WTC11 (cell line): ENCODE measurements around the gene SBK1. TPM values are rescaled to one million over a fixed set of nuclear protein-coding genes. Genes with fewer than 3 reads are reported as not detected.
A peak's percentile ranks its signal among the peaks of the same experiment; 100 is the strongest.

ENCODE experiments used
- AFF4 ChIP-seq: sonication (generic); formaldehyde crosslinking; IDR thresholded peaks from 2 replicates; pipeline ENCODE4 v1.8.1; 2023; ENCODE audit warnings: mild to moderate bottlenecking, missing genetic modification reagents, borderline replicate concordance
- ATF1 ChIP-seq: sonication (generic); formaldehyde crosslinking; IDR thresholded peaks from 2 replicates; pipeline ENCODE4 v1.8.1; 2023; ENCODE audit warnings: mild to moderate bottlenecking, moderate library complexity, missing genetic modification reagents
- CBFB ChIP-seq: sonication (generic); formaldehyde crosslinking; IDR thresholded peaks from 2 replicates; pipeline ENCODE4 v1.8.1; 2022; ENCODE audit warnings: mild to moderate bottlenecking, low read depth, missing genetic modification reagents
- CREB1 ChIP-seq: sonication (generic); formaldehyde crosslinking; IDR thresholded peaks from 2 replicates; pipeline ENCODE4 v1.8.0; 2023; ENCODE audit warnings: mild to moderate bottlenecking, missing genetic modification reagents
- ELF4 ChIP-seq: sonication (generic); formaldehyde crosslinking; IDR thresholded peaks from 2 replicates; pipeline ENCODE4 v1.8.1; 2022; ENCODE audit warnings: low read depth, mild to moderate bottlenecking, moderate library complexity, missing genetic modification reagents
- ESRRA ChIP-seq: sonication (generic); formaldehyde crosslinking; IDR thresholded peaks from 2 replicates; pipeline ENCODE4 v1.8.1; 2022; ENCODE audit warnings: mild to moderate bottlenecking, missing genetic modification reagents, borderline replicate concordance
- ETV6 ChIP-seq: sonication (generic); formaldehyde crosslinking; IDR thresholded peaks from 2 replicates; pipeline ENCODE4 v1.8.1; 2022; ENCODE audit warnings: mild to moderate bottlenecking, missing genetic modification reagents
- FOXK1 ChIP-seq: sonication (generic); formaldehyde crosslinking; IDR thresholded peaks from 2 replicates; pipeline ENCODE4 v1.8.0; 2022; ENCODE audit warnings: mild to moderate bottlenecking, moderate library complexity, missing genetic modification reagents
- HMGXB4 ChIP-seq: sonication (generic); formaldehyde crosslinking; IDR thresholded peaks from 2 replicates; pipeline ENCODE4 v1.8.1; 2023; ENCODE audit warnings: mild to moderate bottlenecking, moderate library complexity, missing genetic modification reagents
- IRF2 ChIP-seq: sonication (generic); formaldehyde crosslinking; IDR thresholded peaks from 2 replicates; pipeline ENCODE4 v1.8.0; 2022; ENCODE audit warnings: low read depth, missing genetic modification reagents, borderline replicate concordance
- NFE2L1 ChIP-seq: sonication (generic); formaldehyde crosslinking; IDR thresholded peaks from 2 replicates; pipeline ENCODE4 v1.8.1; 2023; ENCODE audit warnings: missing genetic modification reagents
- NFYB ChIP-seq: sonication (generic); formaldehyde crosslinking; conservative IDR thresholded peaks from 2 replicates; pipeline ENCODE4 v1.8.0; 2022; ENCODE audit warnings: low read depth, missing genetic modification reagents
- NR3C1 ChIP-seq: sonication (generic); formaldehyde crosslinking; conservative IDR thresholded peaks from 2 replicates; pipeline ENCODE4 v1.8.1; 2023; ENCODE audit warnings: low read depth, mild to moderate bottlenecking, missing genetic modification reagents
- OVOL2 ChIP-seq: fragments of 250-450 bp; sonication (Bioruptor Pico); IDR thresholded peaks from 2 replicates; pipeline ENCODE4 v1.9.0; 2021; ENCODE audit warnings: mild to moderate bottlenecking, borderline replicate concordance
- PRRX2 ChIP-seq: fragments of 250-450 bp; sonication (Bioruptor Pico); IDR thresholded peaks from 2 replicates; pipeline ENCODE4 v1.8.0; 2021; ENCODE audit warnings: mild to moderate bottlenecking
- SMAD4 ChIP-seq: sonication (generic); formaldehyde crosslinking; IDR thresholded peaks from 2 replicates; pipeline ENCODE4 v1.8.0; 2022; ENCODE audit warnings: mild to moderate bottlenecking, missing genetic modification reagents
- TEAD1 ChIP-seq: sonication (generic); formaldehyde crosslinking; IDR thresholded peaks from 2 replicates; pipeline ENCODE4 v1.8.0; 2022; ENCODE audit warnings: mild to moderate bottlenecking, missing genetic modification reagents
- ZBTB43 ChIP-seq: sonication (generic); formaldehyde crosslinking; IDR thresholded peaks from 2 replicates; pipeline ENCODE4 v1.8.1; 2023; ENCODE audit warnings: mild to moderate bottlenecking, missing genetic modification reagents
- ZNF121 ChIP-seq: sonication (generic); formaldehyde crosslinking; IDR thresholded peaks from 2 replicates; pipeline ENCODE4 v1.8.0; 2023; ENCODE audit warnings: missing genetic modification reagents
- ZNF232 ChIP-seq: sonication (generic); formaldehyde crosslinking; IDR thresholded peaks from 2 replicates; pipeline ENCODE4 v1.8.0; 2022; ENCODE audit warnings: mild to moderate bottlenecking, missing genetic modification reagents
- ZNF281 ChIP-seq: sonication (generic); formaldehyde crosslinking; IDR thresholded peaks from 2 replicates; pipeline ENCODE4 v1.8.0; 2023; ENCODE audit warnings: mild to moderate bottlenecking, missing genetic modification reagents
- total RNA-seq: library from RNA; stranded (reverse); gene quantifications from 3 replicates; pipeline ENCODE4 v1.2.3, GENCODE V29; 2021
- TF ChIP-seq, protein P1 (sequence below): sonication (generic); formaldehyde crosslinking; IDR thresholded peaks from 2 replicates; pipeline ENCODE4 v1.8.1; 2023; ENCODE audit warnings: mild to moderate bottlenecking, missing genetic modification reagents, moderate library complexity
- TF ChIP-seq, protein P2 (sequence below): sonication (generic); formaldehyde crosslinking; IDR thresholded peaks from 2 replicates; pipeline ENCODE4 v1.8.1; 2022; ENCODE audit warnings: low read depth, missing genetic modification reagents, borderline replicate concordance
- TF ChIP-seq, protein P3 (sequence below): sonication (generic); formaldehyde crosslinking; IDR thresholded peaks from 2 replicates; pipeline ENCODE4 v1.8.1; 2022; ENCODE audit warnings: mild to moderate bottlenecking, moderate library complexity, missing genetic modification reagents
- TF ChIP-seq, protein P4 (sequence below): sonication (generic); formaldehyde crosslinking; IDR thresholded peaks from 2 replicates; pipeline ENCODE4 v1.8.0; 2022; ENCODE audit warnings: mild to moderate bottlenecking, missing genetic modification reagents

SBK1 gene
- total RNA-seq, 1 experiment from 2014 or later: 85.7 TPM

DNA sequence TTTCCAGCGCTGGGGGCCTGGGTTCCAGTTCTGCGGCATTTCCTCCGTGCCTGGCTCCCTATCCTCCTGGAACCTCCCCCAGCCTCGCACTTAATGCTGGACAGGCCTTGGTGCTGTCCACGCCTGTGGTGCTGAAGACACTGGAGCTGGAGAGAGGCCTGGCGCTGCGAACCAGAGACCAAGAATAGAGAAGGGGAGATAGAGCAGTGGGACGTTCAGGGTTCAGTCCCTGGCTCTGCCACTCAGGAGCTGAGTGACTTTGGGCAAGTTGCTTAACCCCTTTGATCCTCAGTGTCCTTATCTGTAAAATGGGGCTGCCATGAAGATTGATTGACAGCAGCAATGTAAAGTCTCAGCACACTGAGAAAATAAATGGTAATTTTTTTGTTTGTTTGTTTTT, 11.9 kb downstream of the SBK1 start (continued):
- TF ChIP-seq HMGXB4 (CRISPR knock-in tag) (no peak), ZNF121 (peak; percentile 16; the same call in 1 of the 2 replicates), NFYB (CRISPR knock-in tag) (no peak), FOXK1 (CRISPR knock-in tag) (peak; percentile 77; the same call in 1 of the 2 replicates), AFF4 (CRISPR knock-in tag) (no peak), NR3C1 (CRISPR knock-in tag) (no peak), PRRX2 (no peak), ATF1 (CRISPR knock-in tag) (no peak), CBFB (CRISPR knock-in tag) (no peak), ZNF232 (CRISPR knock-in tag) (0 out of 2 replicates have a peak, but pooled peaks have one; percentile 52), CREB1 (CRISPR knock-in tag) (0 out of 2 replicates have a peak, but pooled peaks have one; percentile 67), NFE2L1 (no peak), ZNF281 (CRISPR knock-in tag) (peak; percentile 78; the same call in 1 of the 2 replicates), ELF4 (no peak), OVOL2 (no peak), SMAD4 (CRISPR knock-in tag) (peak; percentile 90), ETV6 (CRISPR knock-in tag) (no peak), ZBTB43 (CRISPR knock-in tag) (no peak), IRF2 (CRISPR knock-in tag) (no peak), TEAD1 (0 out of 2 replicates have a peak, but pooled peaks have one; percentile 24), ESRRA (CRISPR knock-in tag) (peak; percentile 70; the same call in 1 of the 2 replicates)
- TF ChIP-seq, protein P1, sequence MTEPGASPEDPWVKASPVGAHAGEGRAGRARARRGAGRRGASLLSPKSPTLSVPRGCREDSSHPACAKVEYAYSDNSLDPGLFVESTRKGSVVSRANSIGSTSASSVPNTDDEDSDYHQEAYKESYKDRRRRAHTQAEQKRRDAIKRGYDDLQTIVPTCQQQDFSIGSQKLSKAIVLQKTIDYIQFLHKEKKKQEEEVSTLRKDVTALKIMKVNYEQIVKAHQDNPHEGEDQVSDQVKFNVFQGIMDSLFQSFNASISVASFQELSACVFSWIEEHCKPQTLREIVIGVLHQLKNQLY: no peak
- TF ChIP-seq, protein P2, sequence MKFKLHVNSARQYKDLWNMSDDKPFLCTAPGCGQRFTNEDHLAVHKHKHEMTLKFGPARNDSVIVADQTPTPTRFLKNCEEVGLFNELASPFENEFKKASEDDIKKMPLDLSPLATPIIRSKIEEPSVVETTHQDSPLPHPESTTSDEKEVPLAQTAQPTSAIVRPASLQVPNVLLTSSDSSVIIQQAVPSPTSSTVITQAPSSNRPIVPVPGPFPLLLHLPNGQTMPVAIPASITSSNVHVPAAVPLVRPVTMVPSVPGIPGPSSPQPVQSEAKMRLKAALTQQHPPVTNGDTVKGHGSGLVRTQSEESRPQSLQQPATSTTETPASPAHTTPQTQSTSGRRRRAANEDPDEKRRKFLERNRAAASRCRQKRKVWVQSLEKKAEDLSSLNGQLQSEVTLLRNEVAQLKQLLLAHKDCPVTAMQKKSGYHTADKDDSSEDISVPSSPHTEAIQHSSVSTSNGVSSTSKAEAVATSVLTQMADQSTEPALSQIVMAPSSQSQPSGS (CRISPR knock-in tag): no peak
- TF ChIP-seq, protein P3, sequence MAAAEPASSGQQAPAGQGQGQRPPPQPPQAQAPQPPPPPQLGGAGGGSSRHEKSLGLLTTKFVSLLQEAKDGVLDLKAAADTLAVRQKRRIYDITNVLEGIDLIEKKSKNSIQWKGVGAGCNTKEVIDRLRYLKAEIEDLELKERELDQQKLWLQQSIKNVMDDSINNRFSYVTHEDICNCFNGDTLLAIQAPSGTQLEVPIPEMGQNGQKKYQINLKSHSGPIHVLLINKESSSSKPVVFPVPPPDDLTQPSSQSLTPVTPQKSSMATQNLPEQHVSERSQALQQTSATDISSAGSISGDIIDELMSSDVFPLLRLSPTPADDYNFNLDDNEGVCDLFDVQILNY (CRISPR knock-in tag): peak; percentile 45; the same call in 1 of the 2 replicates
- TF ChIP-seq, protein P4, sequence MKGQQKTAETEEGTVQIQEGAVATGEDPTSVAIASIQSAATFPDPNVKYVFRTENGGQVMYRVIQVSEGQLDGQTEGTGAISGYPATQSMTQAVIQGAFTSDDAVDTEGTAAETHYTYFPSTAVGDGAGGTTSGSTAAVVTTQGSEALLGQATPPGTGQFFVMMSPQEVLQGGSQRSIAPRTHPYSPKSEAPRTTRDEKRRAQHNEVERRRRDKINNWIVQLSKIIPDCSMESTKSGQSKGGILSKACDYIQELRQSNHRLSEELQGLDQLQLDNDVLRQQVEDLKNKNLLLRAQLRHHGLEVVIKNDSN: peak; percentile 71; the same call in 1 of the 2 replicates
